GM13976 (cell line): ENCODE data around the gene ALG3.

Experiments
- DNase-seq: peaks from one replicate; pipeline ENCODE4 v3.0.0; 2012; ENCODE audit warnings: low spot score
- CTCF ChIP-seq: IDR thresholded peaks from 2 replicates; pipeline ENCODE4 v1.5.1; 2012; ENCODE audit warnings: borderline replicate concordance, mild to moderate bottlenecking; ENCODE audit not compliant: insufficient read depth; ENCODE audit errors: extremely low read depth, missing control alignments, control extremely low read depth
- in situ Hi-C: fragments of 300-500 bp; cut with MboI; formaldehyde crosslinking; loops from one replicate; pipeline ENCODE4 v1.12.0; 2022; ENCODE audit warnings: low sequenced_read_pairs, mixed read lengths, inconsistent platforms; ENCODE audit not compliant: unreplicated experiment

ALG3 gene

DNA sequence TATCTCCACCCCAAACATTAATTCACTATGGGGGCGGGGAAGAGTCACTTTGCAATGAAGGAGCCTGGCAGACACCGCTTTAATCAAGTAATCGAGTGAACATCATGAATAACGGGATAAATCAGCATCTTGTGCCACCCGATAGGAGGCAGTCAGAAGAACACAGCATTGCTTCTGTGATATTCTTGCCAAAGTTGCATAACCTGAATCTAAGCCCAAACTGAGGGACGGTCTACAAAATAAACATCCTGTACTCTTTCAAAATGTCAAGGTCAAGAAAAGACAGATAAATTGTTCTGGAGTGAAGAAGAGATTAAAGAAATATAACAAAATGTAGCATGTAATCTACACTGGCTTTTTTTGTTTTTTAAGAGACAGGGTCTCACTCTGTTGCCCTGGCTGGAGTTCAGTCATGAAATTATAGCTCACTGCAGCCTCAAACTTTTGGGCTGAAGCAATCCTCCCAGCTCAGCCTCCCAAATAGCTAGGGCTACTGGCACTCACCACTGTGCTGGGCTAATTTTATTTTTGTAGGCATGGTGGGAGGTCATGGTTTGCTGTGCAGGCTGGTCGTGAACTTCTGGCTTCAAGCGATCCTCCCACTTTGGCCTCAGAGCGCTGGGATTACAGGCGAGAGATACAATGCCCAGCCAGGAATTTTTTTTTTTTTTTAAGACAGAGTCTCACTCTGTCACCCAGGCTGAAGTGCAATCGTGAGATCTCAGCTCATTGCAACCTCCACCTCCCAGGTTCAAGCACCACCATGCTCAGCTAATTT lies 39.4 kb downstream of the ALG3 start:
- TF ChIP-seq CTCF: no peak
- in situ Hi-C loops: no loop called here
- no peak for DNase-seq

DNA sequence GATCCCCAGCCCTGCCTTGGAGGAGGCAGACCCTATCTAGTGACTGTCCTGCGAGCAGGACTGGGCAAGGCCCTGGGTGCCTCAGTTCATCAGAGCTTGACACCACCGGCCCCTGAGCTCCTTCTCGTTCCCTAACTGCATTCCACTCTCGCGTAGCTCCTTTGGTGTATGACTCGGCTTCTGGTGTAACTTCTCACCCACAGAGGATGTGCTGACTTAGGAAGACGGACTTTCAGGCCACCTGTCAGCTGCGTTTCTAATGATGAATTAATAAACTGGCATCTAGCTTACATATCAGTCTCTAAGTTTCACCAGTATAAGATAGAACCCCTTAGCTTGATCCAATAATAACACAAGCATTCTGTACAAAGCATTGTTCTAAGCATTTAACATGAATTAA lies 45.2 kb downstream of the ALG3 start:
- DNase-seq: no peak
- in situ Hi-C loops: no loop called here
- no peak for TF ChIP-seq CTCF

- in situ Hi-C loops: no loop called here
- TF ChIP-seq CTCF: no peak
- DNase-seq: no peak
These were observed 47.9 kb downstream of the ALG3 start for GRCh38 chr3:184200825-184201224.

GRCh38 chr3:184198509-184198908 lies 50.3 kb downstream of the ALG3 start:
- DNase-seq: no peak
- in situ Hi-C loops: no loop called here
- no peak for TF ChIP-seq CTCF

DNA sequence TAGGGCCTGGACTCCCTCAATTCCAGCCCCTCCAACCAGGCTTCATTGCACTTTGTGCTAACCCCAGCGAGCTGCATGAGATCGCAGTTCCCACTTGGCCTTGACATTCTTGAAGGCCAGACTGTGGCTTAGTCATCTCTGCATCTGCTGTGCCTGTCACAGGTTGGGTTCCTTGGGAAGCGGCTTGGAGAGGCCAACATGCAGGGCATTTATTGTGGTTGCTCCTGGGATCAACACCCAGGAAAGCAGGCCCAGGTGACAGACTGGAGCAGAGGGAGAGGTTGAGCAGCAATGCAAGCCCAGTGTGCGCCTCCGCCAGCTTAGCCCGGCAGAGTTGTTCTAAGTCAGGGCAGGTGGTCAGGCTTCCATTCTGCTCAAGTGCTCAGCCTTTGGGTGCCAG lies 52.2 kb downstream of the ALG3 start:
- in situ Hi-C loops: no loop called here
- TF ChIP-seq CTCF: no peak
- no peak for DNase-seq

GRCh38 chr3:184193991-184194539 lies 54.7 kb downstream of the ALG3 start:
- in situ Hi-C loops: no loop called here
- TF ChIP-seq CTCF: no peak

GRCh38 chr3:184192889-184193288 lies 55.9 kb downstream of the ALG3 start:
- in situ Hi-C loops: no loop called here
- no peak for DNase-seq
- no peak for TF ChIP-seq CTCF

More at GRCh38 chr3:184193991-184194539, 54.7 kb downstream of the ALG3 start:
- DNase-seq: no peak
